ENCODE results near the gene MIER1.

DNA sequence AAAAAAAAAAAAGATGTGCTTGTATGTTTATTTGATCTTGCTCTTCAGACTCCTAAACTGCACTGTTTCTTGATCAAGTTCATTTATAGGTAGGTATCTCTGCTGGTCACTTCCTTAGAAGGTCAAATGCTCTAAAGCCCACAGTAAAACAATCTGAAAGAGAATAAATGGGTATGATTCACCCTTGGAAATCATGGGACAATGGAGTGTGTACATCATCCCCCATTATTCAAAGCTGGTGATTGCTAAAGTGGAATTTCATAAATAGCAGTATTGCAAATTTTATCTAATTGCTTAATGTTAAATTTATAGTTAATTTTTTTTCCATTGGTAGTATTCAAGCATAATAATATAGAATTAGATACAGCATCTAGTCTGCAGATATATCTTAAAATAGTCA is 53.4 kb downstream of the MIER1 start:
- TF ChIP-seq POLR2A (IDR thresholded peaks at IDR 0.05) (no peak), POLR2AphosphoS5 (IDR thresholded peaks at IDR 0.05) (no peak)
- TF ChIP-seq, protein P1, sequence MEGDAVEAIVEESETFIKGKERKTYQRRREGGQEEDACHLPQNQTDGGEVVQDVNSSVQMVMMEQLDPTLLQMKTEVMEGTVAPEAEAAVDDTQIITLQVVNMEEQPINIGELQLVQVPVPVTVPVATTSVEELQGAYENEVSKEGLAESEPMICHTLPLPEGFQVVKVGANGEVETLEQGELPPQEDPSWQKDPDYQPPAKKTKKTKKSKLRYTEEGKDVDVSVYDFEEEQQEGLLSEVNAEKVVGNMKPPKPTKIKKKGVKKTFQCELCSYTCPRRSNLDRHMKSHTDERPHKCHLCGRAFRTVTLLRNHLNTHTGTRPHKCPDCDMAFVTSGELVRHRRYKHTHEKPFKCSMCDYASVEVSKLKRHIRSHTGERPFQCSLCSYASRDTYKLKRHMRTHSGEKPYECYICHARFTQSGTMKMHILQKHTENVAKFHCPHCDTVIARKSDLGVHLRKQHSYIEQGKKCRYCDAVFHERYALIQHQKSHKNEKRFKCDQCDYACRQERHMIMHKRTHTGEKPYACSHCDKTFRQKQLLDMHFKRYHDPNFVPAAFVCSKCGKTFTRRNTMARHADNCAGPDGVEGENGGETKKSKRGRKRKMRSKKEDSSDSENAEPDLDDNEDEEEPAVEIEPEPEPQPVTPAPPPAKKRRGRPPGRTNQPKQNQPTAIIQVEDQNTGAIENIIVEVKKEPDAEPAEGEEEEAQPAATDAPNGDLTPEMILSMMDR (IDR thresholded peaks at IDR 0.05): no peak

Data from prostate gland (tissue), 2 donors.